Measurements from ENCODE around the gene FAM204A.

Gene FAM204A

DNA sequence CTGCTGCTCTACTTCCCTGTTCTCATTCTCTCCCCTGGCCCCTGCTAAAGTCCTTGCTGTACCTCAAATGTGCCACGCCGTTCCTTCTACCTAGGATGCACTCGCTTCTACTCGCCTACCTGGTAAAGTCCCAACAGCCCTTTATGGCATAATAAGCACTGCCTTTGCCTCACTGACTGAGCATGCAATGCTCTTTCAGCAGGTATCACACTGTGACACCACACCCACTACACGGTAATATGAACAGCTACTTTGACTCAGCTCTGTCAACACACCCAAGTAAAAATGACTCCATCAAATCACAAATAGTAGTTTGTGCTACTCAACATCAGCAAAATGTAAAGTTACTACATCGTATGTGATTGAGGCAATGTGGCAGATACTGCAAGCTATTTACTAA is 37.6 kb downstream of the FAM204A start:
- no peak for DNase-seq (ENCODE audit: extremely low spot score)
- ChIA-PET CTCF (no interaction called here), POLR2A (no interaction called here)
- TF ChIP-seq CTBP1 (IDR thresholded peaks at IDR 0.05; ENCODE audit: borderline replicate concordance) (no peak), TARDBP (IDR thresholded peaks at IDR 0.05) (no peak), LEF1 (IDR thresholded peaks at IDR 0.05; ENCODE audit: borderline replicate concordance) (no peak), FOXA1 (IDR thresholded peaks at IDR 0.05) (no peak)

DNA sequence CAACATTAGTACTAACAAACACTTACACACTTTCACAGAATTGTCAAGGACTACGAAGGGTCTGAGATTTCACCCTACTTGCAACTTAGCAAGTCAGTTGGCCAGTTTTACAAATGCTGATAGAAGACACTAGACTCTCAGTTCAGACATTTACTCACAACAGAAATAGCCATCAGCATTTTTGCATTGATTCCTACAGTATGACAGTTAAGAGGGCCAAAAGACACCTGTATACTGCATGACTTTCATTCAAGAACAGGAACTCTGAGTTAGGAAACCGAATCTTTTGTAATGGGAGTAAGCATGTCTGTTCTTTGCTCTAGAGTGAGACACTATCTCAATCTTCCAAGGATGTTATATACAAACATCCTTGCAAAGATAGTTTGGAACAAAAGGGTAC is 40.9 kb downstream of the FAM204A start:
- ChIA-PET CTCF (no interaction called here), POLR2A (no interaction called here)
- no peak for TF ChIP-seq BHLHE40 (IDR thresholded peaks at IDR 0.05; ENCODE audit: borderline replicate concordance)
- TF ChIP-seq TARDBP (IDR thresholded peaks at IDR 0.05) = no peak
- TF ChIP-seq SP1 (IDR thresholded peaks at IDR 0.05) = no peak
- no peak for TF ChIP-seq L3MBTL2 (conservative IDR thresholded peaks at IDR 0.05)
- no peak for TF ChIP-seq HDGF (IDR thresholded peaks at IDR 0.05; ENCODE audit: borderline replicate concordance)
- TF ChIP-seq, protein P1, sequence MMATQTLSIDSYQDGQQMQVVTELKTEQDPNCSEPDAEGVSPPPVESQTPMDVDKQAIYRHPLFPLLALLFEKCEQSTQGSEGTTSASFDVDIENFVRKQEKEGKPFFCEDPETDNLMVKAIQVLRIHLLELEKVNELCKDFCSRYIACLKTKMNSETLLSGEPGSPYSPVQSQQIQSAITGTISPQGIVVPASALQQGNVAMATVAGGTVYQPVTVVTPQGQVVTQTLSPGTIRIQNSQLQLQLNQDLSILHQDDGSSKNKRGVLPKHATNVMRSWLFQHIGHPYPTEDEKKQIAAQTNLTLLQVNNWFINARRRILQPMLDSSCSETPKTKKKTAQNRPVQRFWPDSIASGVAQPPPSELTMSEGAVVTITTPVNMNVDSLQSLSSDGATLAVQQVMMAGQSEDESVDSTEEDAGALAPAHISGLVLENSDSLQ (IDR thresholded peaks at IDR 0.05) = no peak
- TF ChIP-seq FOXM1 (IDR thresholded peaks at IDR 0.05; ENCODE audit: borderline replicate concordance) = no peak
- TF ChIP-seq FOXK2 (IDR thresholded peaks at IDR 0.05) = no peak
- DNase-seq (ENCODE audit: extremely low spot score) = no peak

DNA sequence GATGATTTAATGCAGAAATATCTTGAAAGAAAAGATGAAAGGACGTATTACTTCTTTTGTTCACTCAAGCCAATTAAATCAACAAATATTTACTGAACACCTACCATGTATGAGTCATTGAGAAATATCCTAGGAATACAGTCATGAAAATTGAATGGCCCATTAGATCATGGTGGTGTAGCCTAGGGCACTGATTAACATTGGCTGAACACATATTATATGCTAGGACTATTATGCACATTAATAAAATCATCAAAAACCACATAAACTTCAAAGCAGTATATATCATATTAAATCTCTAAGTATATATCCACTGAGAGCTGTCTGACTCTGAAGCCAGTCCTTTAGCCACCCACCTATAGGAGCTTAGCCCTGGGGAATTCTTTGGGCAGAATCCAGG is 41.8 kb downstream of the FAM204A start:
- no peak for DNase-seq (ENCODE audit: extremely low spot score)
- ChIA-PET POLR2A (no interaction called here), CTCF (no interaction called here)
- TF ChIP-seq SP1 (IDR thresholded peaks at IDR 0.05) (no peak), HDGF (IDR thresholded peaks at IDR 0.05; ENCODE audit: borderline replicate concordance) (no peak), FOXM1 (IDR thresholded peaks at IDR 0.05; ENCODE audit: borderline replicate concordance) (no peak), FOXA1 (IDR thresholded peaks at IDR 0.05) (no peak), L3MBTL2 (conservative IDR thresholded peaks at IDR 0.05) (no peak), FOXK2 (IDR thresholded peaks at IDR 0.05) (no peak), NFRKB (IDR thresholded peaks at IDR 0.05) (no peak), CTBP1 (IDR thresholded peaks at IDR 0.05; ENCODE audit: borderline replicate concordance) (no peak), BHLHE40 (IDR thresholded peaks at IDR 0.05; ENCODE audit: borderline replicate concordance) (no peak), ZNF384 (IDR thresholded peaks at IDR 0.05) (no peak), TARDBP (IDR thresholded peaks at IDR 0.05) (no peak), ELF4 (IDR thresholded peaks at IDR 0.05) (no peak), SUZ12 (IDR thresholded peaks at IDR 0.05) (no peak), LEF1 (IDR thresholded peaks at IDR 0.05; ENCODE audit: borderline replicate concordance) (no peak), ARNT (IDR thresholded peaks at IDR 0.05) (no peak)
- TF ChIP-seq, protein P1 (IDR thresholded peaks at IDR 0.05) = no peak

DNA sequence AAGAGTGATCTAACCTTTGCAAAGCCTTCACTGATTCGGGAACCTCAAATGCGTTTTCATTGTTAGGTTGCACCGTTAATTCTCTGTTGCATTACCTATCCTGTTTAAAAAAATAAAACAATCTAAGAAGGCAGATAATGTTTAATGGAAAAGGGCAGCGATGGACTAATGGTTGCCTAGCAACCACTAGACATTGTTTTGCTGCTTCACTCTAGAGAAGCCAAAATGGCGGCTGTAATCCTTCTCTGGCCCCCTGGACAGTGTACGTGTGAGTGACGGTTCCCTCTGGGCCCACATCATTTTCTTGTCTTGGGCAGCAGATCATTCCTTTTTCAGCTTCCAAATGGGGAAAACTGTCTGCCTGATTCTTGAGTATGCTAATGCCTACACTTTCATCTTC is 43.3 kb downstream of the FAM204A start:
- no peak for DNase-seq (ENCODE audit: extremely low spot score)
- TF ChIP-seq BHLHE40 (IDR thresholded peaks at IDR 0.05; ENCODE audit: borderline replicate concordance) (no peak), SUZ12 (IDR thresholded peaks at IDR 0.05) (no peak), L3MBTL2 (conservative IDR thresholded peaks at IDR 0.05) (no peak), ARNT (IDR thresholded peaks at IDR 0.05) (no peak), ELF4 (IDR thresholded peaks at IDR 0.05) (no peak), SP1 (IDR thresholded peaks at IDR 0.05) (no peak), LEF1 (IDR thresholded peaks at IDR 0.05; ENCODE audit: borderline replicate concordance) (no peak)
- POLR2A ChIA-PET = no interaction called here
- CTCF ChIA-PET = no interaction called here

DNA sequence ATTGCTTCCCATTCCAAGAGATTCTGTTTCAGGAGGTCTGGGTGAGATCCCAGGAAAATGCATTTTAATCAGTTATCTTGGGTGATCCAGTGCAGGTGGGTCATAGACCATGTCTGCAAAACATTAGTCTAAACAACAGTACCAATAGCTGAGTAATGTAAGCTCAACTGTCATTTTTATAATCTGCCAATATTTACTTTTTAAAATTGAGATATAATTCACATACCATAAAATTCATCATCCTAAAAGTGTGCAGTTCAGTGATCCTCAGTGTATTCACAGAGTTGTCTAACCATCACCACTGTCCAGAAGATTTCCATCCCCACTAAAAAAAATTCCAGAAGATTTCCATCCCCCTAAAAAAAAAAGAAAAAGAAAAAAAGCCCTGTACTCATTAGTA is 51.0 kb downstream of the FAM204A start:
- ChIA-PET POLR2A (no interaction called here), CTCF (no interaction called here)
- TF ChIP-seq ARNT (IDR thresholded peaks at IDR 0.05) (no peak), ELF4 (IDR thresholded peaks at IDR 0.05) (no peak), TARDBP (IDR thresholded peaks at IDR 0.05) (no peak), BHLHE40 (IDR thresholded peaks at IDR 0.05; ENCODE audit: borderline replicate concordance) (no peak), FOXK2 (IDR thresholded peaks at IDR 0.05) (no peak), FOXA1 (IDR thresholded peaks at IDR 0.05) (no peak), HDGF (IDR thresholded peaks at IDR 0.05; ENCODE audit: borderline replicate concordance) (no peak), L3MBTL2 (conservative IDR thresholded peaks at IDR 0.05) (no peak), CTBP1 (IDR thresholded peaks at IDR 0.05; ENCODE audit: borderline replicate concordance) (no peak), SP1 (IDR thresholded peaks at IDR 0.05) (no peak), SUZ12 (IDR thresholded peaks at IDR 0.05) (no peak)
- TF ChIP-seq, protein P1 (IDR thresholded peaks at IDR 0.05) = no peak
- no peak for DNase-seq (ENCODE audit: extremely low spot score)

DNA sequence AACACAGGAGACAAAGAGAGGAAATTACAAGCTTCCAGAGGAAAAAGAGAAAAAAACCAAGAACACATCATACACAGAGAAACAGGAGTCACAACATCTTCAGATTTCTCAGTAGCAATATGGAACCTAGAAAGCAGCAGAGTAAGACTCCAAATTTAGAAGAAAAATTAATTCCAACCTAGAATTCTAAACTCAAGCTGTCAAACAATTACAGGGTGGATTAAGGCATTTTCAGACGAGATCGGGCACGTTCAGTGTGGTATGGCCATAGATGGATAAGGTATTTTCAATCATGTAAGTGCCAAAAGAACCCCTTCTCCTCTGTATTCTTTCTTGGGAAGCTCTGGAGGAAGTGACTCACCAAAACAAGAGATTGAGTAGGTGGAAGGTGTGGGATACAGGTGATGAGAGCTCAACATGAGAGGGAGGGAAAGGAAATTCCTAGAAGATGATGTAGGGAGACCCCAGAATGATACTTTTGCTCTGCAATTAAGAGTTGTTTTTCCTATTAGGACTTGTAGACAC is 51.6 kb downstream of the FAM204A start:
- CTCF ChIA-PET = no interaction called here

More for the DNA sequence above, 51.6 kb downstream of the FAM204A start:
- POLR2A ChIA-PET = no interaction called here
- no peak for DNase-seq (ENCODE audit: extremely low spot score)
- no peak for TF ChIP-seq FOXM1 (IDR thresholded peaks at IDR 0.05; ENCODE audit: borderline replicate concordance)
- no peak for TF ChIP-seq ARNT (IDR thresholded peaks at IDR 0.05)
- no peak for TF ChIP-seq BHLHE40 (IDR thresholded peaks at IDR 0.05; ENCODE audit: borderline replicate concordance)
- no peak for TF ChIP-seq SUZ12 (IDR thresholded peaks at IDR 0.05)
- no peak for TF ChIP-seq NFRKB (IDR thresholded peaks at IDR 0.05)
- no peak for TF ChIP-seq TARDBP (IDR thresholded peaks at IDR 0.05)

Measured in HEK293T (cell line).